ENCODE data around the gene MEI1. TPM values are rescaled to one million over a fixed set of nuclear protein-coding genes. Genes with fewer than 3 reads are reported as not detected.

The MEI1 gene
- total RNA-seq, 1 donor from 2014 or later: 0.64 TPM

- H3K27ac Mint-ChIP-seq (ENCODE audit: unreplicated experiment): peak overlapping the region; percentile 44
Observed at GRCh38 chr22:41772645-41773044, 73.3 kb downstream of the MEI1 start.

GRCh38 chr22:41775338-41775737 lies 76.0 kb downstream of the MEI1 start:
- Mint-ChIP-seq H3K4me3 (ENCODE audit: unreplicated experiment) (no peak overlapping the region), H3K27ac (ENCODE audit: unreplicated experiment) (no peak overlapping the region), H3K36me3 (ENCODE audit: low read depth, unreplicated experiment) (peaks cover 2% of the 10 kb centered on the region), H3K9me3 (ENCODE audit: unreplicated experiment) (no peaks in the 10 kb centered on the region), H3K27me3 (ENCODE audit: low read depth, unreplicated experiment) (peaks cover 5% of the 10 kb centered on the region), H3K4me1 (ENCODE audit: low read depth, unreplicated experiment) (peaks cover 5% of the 10 kb centered on the region)
- no peaks in the 10 kb centered on the region for H3K79me2 ChIP-seq (ENCODE audit: insufficient read depth, low read length)
- H2AFZ ChIP-seq (ENCODE audit: low read depth, low read length): no peak overlapping the region
- H3K4me2 ChIP-seq (ENCODE audit: low read length): no peak overlapping the region
- H3K36me3 ChIP-seq (ENCODE audit: insufficient read depth, low read length): no peaks in the 10 kb centered on the region
- no peak for FAIRE-seq
- H3K9me3 ChIP-seq (ENCODE audit: insufficient read depth, low read depth, low read length): no peaks in the 10 kb centered on the region
- no peak overlapping the region for H3K9ac ChIP-seq (ENCODE audit: low read length)
- TF ChIP-seq EZH2 (IDR thresholded peaks at IDR 0.05; ENCODE audit: insufficient read depth, low read length) (no peak), CTCF (IDR thresholded peaks at IDR 0.05; ENCODE audit: insufficient read depth, low read depth, low read length) (no peak)
- H3K4me1 ChIP-seq (ENCODE audit: insufficient read depth, low read length): no peaks in the 10 kb centered on the region
- no peak overlapping the region for H3K4me3 ChIP-seq (ENCODE audit: insufficient read depth, low read depth, low read length)
- no peak for DNase-seq (ENCODE audit: low read depth)
- H3K27ac ChIP-seq (ENCODE audit: low read depth, low read length): no peak overlapping the region
- no peaks in the 10 kb centered on the region for H4K20me1 ChIP-seq (ENCODE audit: insufficient read depth, low read length)
- no peaks in the 10 kb centered on the region for H3K27me3 ChIP-seq (ENCODE audit: insufficient read depth, low read length)

More at GRCh38 chr22:41772645-41773044, 73.3 kb downstream of the MEI1 start:
- Histone ChIP-seq H3K79me2 (ENCODE audit: insufficient read depth, low read length) (no peaks in the 10 kb centered on the region), H3K4me1 (ENCODE audit: insufficient read depth, low read length) (no peaks in the 10 kb centered on the region), H3K27me3 (ENCODE audit: insufficient read depth, low read length) (no peaks in the 10 kb centered on the region), H3K36me3 (ENCODE audit: insufficient read depth, low read length) (no peaks in the 10 kb centered on the region), H3K27ac (ENCODE audit: low read depth, low read length) (no peak overlapping the region), H3K9ac (ENCODE audit: low read length) (no peak overlapping the region), H3K9me3 (ENCODE audit: insufficient read depth, low read depth, low read length) (no peaks in the 10 kb centered on the region), H3K4me3 (ENCODE audit: insufficient read depth, low read depth, low read length) (no peak overlapping the region), H2AFZ (ENCODE audit: low read depth, low read length) (peak overlapping the region; percentile 48), H4K20me1 (ENCODE audit: insufficient read depth, low read length) (no peaks in the 10 kb centered on the region), H3K4me2 (ENCODE audit: low read length) (no peak overlapping the region)
- DNase-seq (ENCODE audit: low read depth): no peak
- peaks cover 10% of the 10 kb centered on the region for H3K4me1 Mint-ChIP-seq (ENCODE audit: low read depth, unreplicated experiment)
- H3K4me3 Mint-ChIP-seq (ENCODE audit: unreplicated experiment): no peak overlapping the region
- H3K9me3 Mint-ChIP-seq (ENCODE audit: unreplicated experiment): no peaks in the 10 kb centered on the region
- H3K27me3 Mint-ChIP-seq (ENCODE audit: low read depth, unreplicated experiment): peaks cover 3% of the 10 kb centered on the region
- H3K36me3 Mint-ChIP-seq (ENCODE audit: low read depth, unreplicated experiment): no peaks in the 10 kb centered on the region
- no peak for FAIRE-seq
- TF ChIP-seq CTCF (IDR thresholded peaks at IDR 0.05; ENCODE audit: insufficient read depth, low read depth, low read length) (no peak), EZH2 (IDR thresholded peaks at IDR 0.05; ENCODE audit: insufficient read depth, low read length) (no peak)

- no peak for DNase-seq (ENCODE audit: low read depth)
- peaks cover 5% of the 10 kb centered on the region for H3K4me1 Mint-ChIP-seq (ENCODE audit: low read depth, unreplicated experiment)
- Histone ChIP-seq H4K20me1 (ENCODE audit: insufficient read depth, low read length) (no peaks in the 10 kb centered on the region), H2AFZ (ENCODE audit: low read depth, low read length) (peak overlapping the region; percentile 23), H3K4me3 (ENCODE audit: insufficient read depth, low read depth, low read length) (no peak overlapping the region), H3K4me2 (ENCODE audit: low read length) (no peak overlapping the region), H3K36me3 (ENCODE audit: insufficient read depth, low read length) (no peaks in the 10 kb centered on the region), H3K79me2 (ENCODE audit: insufficient read depth, low read length) (no peaks in the 10 kb centered on the region), H3K27me3 (ENCODE audit: insufficient read depth, low read length) (no peaks in the 10 kb centered on the region), H3K27ac (ENCODE audit: low read depth, low read length) (no peak overlapping the region), H3K9me3 (ENCODE audit: insufficient read depth, low read depth, low read length) (no peaks in the 10 kb centered on the region), H3K9ac (ENCODE audit: low read length) (no peak overlapping the region), H3K4me1 (ENCODE audit: insufficient read depth, low read length) (no peaks in the 10 kb centered on the region)
- H3K4me3 Mint-ChIP-seq (ENCODE audit: unreplicated experiment): no peak overlapping the region
- FAIRE-seq: no peak
- no peak for TF ChIP-seq EZH2 (IDR thresholded peaks at IDR 0.05; ENCODE audit: insufficient read depth, low read length)
- no peak for TF ChIP-seq CTCF (IDR thresholded peaks at IDR 0.05; ENCODE audit: insufficient read depth, low read depth, low read length)
- peaks cover 8% of the 10 kb centered on the region for H3K27me3 Mint-ChIP-seq (ENCODE audit: low read depth, unreplicated experiment)
- no peak overlapping the region for H3K27ac Mint-ChIP-seq (ENCODE audit: unreplicated experiment)
- H3K36me3 Mint-ChIP-seq (ENCODE audit: low read depth, unreplicated experiment): peaks cover 2% of the 10 kb centered on the region
- H3K9me3 Mint-ChIP-seq (ENCODE audit: unreplicated experiment): no peaks in the 10 kb centered on the region
Observed at GRCh38 chr22:41775976-41776375, 76.7 kb downstream of the MEI1 start.
